Nephron progenitor cell (in vitro differentiated cells): ENCODE results near the gene BAAT.

ENCODE experiments used
- DNase-seq: peaks from one replicate; pipeline ENCODE4 v3.0.0; 2021
- H3K27ac Mint-ChIP-seq: 2 replicates; pipeline ENCODE4 v1.8.0; 2021; ENCODE audit warnings: mild to moderate bottlenecking, moderate library complexity, mixed read lengths
- H3K27me3 Mint-ChIP-seq: 2 replicates; pipeline ENCODE4 v1.8.0; 2021; ENCODE audit warnings: mild to moderate bottlenecking, low read depth, mixed read lengths; ENCODE audit not compliant: poor library complexity
- H3K36me3 Mint-ChIP-seq: 2 replicates; pipeline ENCODE4 v1.8.0; 2021; ENCODE audit warnings: low read depth, mixed read lengths
- H3K4me1 Mint-ChIP-seq: 2 replicates; pipeline ENCODE4 v1.8.0; 2021; ENCODE audit warnings: mixed read lengths
- H3K4me3 Mint-ChIP-seq: 2 replicates; pipeline ENCODE4 v1.8.0; 2021; ENCODE audit warnings: mild to moderate bottlenecking, moderate library complexity, mixed read lengths
- H3K9me3 Mint-ChIP-seq: 2 replicates; pipeline ENCODE4 v1.8.0; 2021; ENCODE audit warnings: mild to moderate bottlenecking, moderate library complexity, mixed read lengths
- CTCF ChIP-seq: fragments of 200-600 bp; sonication (generic); IDR thresholded peaks from 2 replicates; pipeline ENCODE4 v1.5.0; 2021; ENCODE audit warnings: antibody characterized with exemption

The BAAT gene

DNA sequence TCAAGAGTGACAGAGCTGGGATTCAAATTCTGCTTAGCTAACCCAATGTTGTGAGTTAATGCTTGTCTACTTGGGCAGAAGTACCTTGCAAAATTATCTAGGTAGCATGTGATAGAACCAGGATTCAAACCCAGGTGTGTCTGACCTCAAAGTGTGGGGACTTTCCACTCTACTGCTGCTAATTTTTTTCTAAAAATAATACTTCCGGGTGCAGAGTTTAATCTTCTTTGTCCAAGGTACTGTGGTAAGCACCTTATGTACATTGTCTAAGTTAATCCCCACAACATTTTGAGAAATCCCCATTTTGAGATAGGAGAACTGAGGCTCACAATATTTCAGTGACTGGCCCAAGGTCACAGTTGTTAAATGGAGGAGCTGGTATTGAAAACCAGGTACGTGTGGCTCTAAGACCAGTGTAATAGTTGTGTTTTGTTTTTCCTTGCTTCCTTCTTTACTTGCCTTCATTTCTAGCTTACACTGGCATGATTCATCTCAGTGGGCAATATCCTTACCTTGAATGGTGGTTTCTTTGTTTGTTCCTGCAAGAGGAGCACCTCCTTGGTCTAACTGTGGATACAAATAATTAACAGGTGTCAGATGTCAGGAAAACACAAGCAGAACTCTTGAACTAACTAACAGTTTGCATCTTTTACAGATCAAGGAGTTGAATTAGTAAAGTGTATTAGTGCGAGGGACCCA is 43.3 kb upstream of the BAAT start:
- H3K27me3 Mint-ChIP-seq: peaks cover 15% of the 10 kb centered on the region
- H3K4me3 Mint-ChIP-seq: no peak overlapping the region
- no peak overlapping the region for H3K27ac Mint-ChIP-seq
- no peaks in the 10 kb centered on the region for H3K36me3 Mint-ChIP-seq
- no peaks in the 10 kb centered on the region for H3K4me1 Mint-ChIP-seq
- H3K9me3 Mint-ChIP-seq: no peaks in the 10 kb centered on the region
- DNase-seq: no peak
- no peak for TF ChIP-seq CTCF

DNA sequence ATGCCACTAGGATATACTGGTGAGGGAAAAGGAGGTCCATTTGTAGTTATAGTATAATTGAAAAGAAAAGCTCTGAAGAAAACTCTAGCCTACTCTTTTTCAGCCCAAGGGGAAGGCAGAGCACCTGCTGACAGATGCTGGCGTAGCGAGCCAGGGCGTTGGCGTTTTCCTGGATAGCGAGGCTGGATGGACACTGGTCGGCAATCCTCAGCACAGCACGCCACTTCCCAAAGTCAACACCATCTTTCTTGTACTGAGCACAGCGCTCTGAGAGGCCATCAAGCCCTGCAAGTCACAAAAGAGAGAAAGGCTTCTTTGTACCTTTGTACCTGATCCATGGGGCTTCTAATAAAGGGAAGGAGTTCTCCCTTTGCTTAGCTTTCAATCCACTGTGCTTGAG is 42.6 kb upstream of the BAAT start:
- DNase-seq: no peak
- TF ChIP-seq CTCF: no peak
- H3K27ac Mint-ChIP-seq: no peak overlapping the region
- no peaks in the 10 kb centered on the region for H3K36me3 Mint-ChIP-seq
- no peaks in the 10 kb centered on the region for H3K9me3 Mint-ChIP-seq
- H3K4me3 Mint-ChIP-seq: no peak overlapping the region
- peaks cover 15% of the 10 kb centered on the region for H3K27me3 Mint-ChIP-seq
- no peaks in the 10 kb centered on the region for H3K4me1 Mint-ChIP-seq

DNA sequence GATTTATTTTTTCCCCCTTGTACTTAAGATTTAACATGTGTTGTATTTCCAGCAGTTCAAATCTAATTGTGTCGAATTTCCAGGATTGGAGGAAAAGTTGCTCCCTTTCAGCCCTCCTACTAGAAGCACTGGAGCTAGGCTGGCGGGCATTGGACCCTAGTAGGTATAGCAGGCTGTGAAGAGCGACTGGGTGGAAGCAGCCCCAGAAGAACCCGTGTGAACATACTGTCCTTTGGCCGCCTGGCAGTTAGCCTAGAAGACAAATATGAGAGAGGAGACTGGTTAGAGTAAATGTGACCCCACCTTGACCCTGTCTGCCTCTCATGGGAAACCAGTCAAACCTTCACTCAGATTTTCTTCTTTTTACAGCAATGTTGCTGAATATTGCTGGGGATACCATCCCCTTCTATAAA is 36.9 kb upstream of the BAAT start:
- no peaks in the 10 kb centered on the region for H3K4me1 Mint-ChIP-seq
- H3K27ac Mint-ChIP-seq: no peak overlapping the region
- TF ChIP-seq CTCF: no peak
- no peak for DNase-seq
- peaks cover 11% of the 10 kb centered on the region for H3K36me3 Mint-ChIP-seq
- H3K27me3 Mint-ChIP-seq: peaks cover 3% of the 10 kb centered on the region
- H3K4me3 Mint-ChIP-seq: no peak overlapping the region
- peaks cover 9% of the 10 kb centered on the region for H3K9me3 Mint-ChIP-seq

DNA sequence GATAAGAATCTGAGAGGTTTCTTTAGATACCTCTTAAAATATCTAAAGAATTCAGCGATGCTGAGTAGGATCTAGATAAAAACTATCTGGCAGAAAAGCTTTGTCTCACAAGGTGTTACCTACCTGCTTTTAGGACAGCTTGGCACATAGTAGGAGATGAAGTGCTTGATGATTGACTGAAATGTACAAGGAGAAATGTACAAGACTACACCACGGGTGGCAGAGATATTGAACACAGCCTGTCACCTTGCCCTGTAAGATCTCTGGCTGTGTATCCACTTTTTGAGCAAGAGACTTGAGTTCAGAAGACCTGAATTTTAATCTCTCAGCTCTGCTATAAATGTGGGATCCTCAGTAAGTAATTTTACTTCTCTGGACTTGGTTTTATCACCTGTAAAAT is 35.1 kb upstream of the BAAT start:
- Mint-ChIP-seq H3K4me3 (no peak overlapping the region), H3K27ac (no peak overlapping the region), H3K36me3 (peaks cover 19% of the 10 kb centered on the region), H3K27me3 (peaks cover 3% of the 10 kb centered on the region), H3K9me3 (peaks cover 17% of the 10 kb centered on the region), H3K4me1 (no peaks in the 10 kb centered on the region)
- no peak for DNase-seq
- TF ChIP-seq CTCF: no peak

DNA sequence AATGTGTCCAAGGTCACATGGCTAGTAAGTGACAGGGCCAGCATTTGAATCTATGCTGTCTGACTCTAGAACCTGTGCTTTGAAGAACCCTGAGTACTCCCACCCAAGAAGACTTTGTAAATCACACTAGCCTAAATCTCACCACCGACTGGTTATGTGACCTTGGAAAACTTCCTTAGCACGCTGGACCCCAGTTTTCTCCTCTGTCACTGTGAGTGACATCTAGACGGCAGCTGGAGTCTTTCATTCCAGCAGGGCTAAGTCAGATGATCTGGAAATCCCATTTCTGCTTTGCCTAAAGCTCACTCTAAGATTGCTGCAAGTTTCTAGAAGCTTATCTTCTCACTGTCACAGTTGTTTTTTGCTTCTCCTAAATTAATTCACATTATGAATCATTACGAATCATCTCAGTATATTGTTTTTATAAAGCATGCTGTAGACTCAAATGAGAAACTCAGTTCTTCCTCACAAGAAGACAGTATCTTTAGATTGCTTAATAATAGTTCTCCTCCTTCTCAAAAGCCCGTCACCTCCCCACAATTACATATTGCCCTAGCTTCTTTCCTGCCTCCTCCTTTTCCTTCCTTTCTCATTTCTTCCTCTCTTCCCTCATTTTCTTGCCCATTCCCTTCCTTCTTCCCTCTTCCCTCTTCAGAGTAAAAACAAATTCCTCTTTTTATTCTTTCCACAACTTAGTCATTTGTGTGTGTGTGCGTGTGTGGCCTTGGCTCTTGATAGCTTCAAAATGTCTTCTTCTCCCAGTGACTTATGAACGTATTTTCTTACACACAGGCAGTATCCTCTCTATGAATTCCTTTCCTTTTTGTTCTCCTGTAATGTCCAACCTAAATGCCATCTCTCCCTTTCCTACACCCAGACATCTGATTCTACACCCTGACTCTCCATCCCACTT is 34.0 kb upstream of the BAAT start:
- Mint-ChIP-seq H3K4me1 (no peaks in the 10 kb centered on the region), H3K27ac (peak overlapping the region; percentile 18), H3K9me3 (peaks cover 28% of the 10 kb centered on the region), H3K27me3 (peaks cover 3% of the 10 kb centered on the region), H3K36me3 (peaks cover 30% of the 10 kb centered on the region), H3K4me3 (no peak overlapping the region)
- no peak for DNase-seq
- TF ChIP-seq CTCF: no peak
